PFSK-1 (cell line): ENCODE data around the gene AGBL3.

ENCODE experiments used
- FOXP2 ChIP-seq: optimal IDR thresholded peaks from 2 replicates; pipeline ENCODE3; 2011; ENCODE audit warnings: borderline replicate concordance, control low read depth, inconsistent platforms; ENCODE audit not compliant: insufficient read depth; ENCODE audit errors: extremely low read length, extremely low read depth
- POLR2AphosphoS5 ChIP-seq: IDR thresholded peaks from 2 replicates; pipeline ENCODE4 v1.6.1; 2012; ENCODE audit warnings: low read depth, mild to moderate bottlenecking, control low read depth, low read length, moderate library complexity
- REST ChIP-seq, 2 experiments: IDR thresholded peaks; 2 replicates each; pipeline versions ENCODE4 v1.6.1 to v1.8.0; 2011 to 2012; ENCODE audit warnings: low read depth in 2 of 2, low read length in 2 of 2, control low read depth in 1 of 2, inconsistent platforms in 1 of 2, mild to moderate bottlenecking in 1 of 2, moderate library complexity in 1 of 2; ENCODE audit not compliant: insufficient read depth in 1 of 2
- SIN3A ChIP-seq: IDR thresholded peaks from 2 replicates; pipeline ENCODE4 v1.6.1; 2012; ENCODE audit warnings: mild to moderate bottlenecking, low read length, moderate library complexity, borderline replicate concordance; ENCODE audit not compliant: insufficient read depth
- TAF1 ChIP-seq: IDR thresholded peaks from 2 replicates; pipeline ENCODE4 v1.6.1; 2012; ENCODE audit warnings: low read length, control low read depth, borderline replicate concordance; ENCODE audit not compliant: insufficient read depth

Gene AGBL3

DNA sequence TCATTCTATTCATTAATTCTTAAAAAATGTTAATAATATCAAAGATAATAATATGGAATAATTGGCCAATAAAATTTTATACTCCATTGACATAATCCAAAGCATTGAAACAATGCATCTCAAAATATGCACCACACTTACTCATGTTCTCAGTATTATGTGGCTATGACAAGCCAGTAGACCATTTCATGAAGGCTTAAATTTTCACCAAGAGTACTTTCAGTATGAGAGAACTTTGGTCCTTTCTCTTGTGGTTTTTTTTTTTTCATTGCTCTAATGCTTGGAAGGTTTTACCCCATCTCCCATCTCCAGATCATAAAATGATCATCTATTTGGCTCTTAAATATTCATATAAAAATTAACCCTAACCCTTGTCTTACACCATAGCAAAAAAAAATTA, 116.1 kb downstream of the AGBL3 start:
- TF ChIP-seq TAF1 (no peak), FOXP2 (no peak), SIN3A (no peak), REST (IDR thresholded peaks at IDR 0.05; ENCODE audit: insufficient read depth in 1 of 2, low read depth in 2 of 2, low read length in 2 of 2) (no peak), POLR2AphosphoS5 (no peak)

- TF ChIP-seq TAF1 = no peak
- no peak for TF ChIP-seq FOXP2
- no peak for TF ChIP-seq POLR2AphosphoS5
- no peak for TF ChIP-seq SIN3A
- TF ChIP-seq REST (IDR thresholded peaks at IDR 0.05; ENCODE audit: insufficient read depth in 1 of 2, low read depth in 2 of 2, low read length in 2 of 2) = no peak
These were observed 123.3 kb downstream of the AGBL3 start for GRCh38 chr7:135109562-135109961.

DNA sequence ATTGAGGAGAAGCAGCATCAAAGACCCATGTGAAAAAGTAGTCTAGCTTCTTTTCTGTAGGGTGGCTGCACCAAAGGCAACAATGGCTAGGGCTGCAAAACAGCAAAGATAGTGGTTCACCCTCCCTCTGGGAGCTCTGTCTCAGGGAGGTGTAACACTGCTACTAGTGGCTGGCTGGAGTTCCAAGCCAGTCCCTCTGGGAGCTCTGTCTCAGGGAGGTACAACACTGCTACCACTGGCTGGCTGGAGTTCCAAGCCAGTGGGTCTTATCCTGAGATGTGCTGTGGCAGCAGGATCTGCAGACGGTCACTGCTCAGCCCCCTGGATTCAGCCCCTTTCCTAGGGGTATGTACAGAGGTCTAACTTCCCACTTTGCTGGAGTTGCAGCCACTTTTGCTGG, 123.7 kb downstream of the AGBL3 start:
- TF ChIP-seq FOXP2 (no peak), POLR2AphosphoS5 (no peak), REST (IDR thresholded peaks at IDR 0.05; ENCODE audit: insufficient read depth in 1 of 2, low read depth in 2 of 2, low read length in 2 of 2) (no peak), TAF1 (no peak), SIN3A (no peak)

DNA sequence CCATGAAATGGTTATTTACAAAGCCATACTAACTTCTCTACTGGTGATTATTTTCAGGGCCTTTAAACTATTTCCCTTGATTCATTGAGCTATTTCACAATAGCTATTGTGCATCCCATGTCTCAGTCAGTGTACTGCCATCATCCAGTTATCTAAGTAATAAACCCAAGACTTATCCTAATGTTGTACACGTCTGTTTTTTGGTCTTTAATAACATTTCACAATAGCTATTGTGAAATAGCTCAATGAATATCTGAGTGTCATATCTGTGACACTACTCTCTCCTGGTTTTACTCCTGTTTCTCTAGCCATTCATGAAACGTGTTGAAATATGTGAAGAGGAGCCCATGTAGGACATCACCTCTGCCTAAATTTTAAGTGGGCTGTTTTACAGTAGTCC, 125.1 kb downstream of the AGBL3 start:
- no peak for TF ChIP-seq SIN3A
- no peak for TF ChIP-seq TAF1
- no peak for TF ChIP-seq FOXP2
- TF ChIP-seq REST (IDR thresholded peaks at IDR 0.05; ENCODE audit: insufficient read depth in 1 of 2, low read depth in 2 of 2, low read length in 2 of 2) = no peak
- TF ChIP-seq POLR2AphosphoS5 = no peak

DNA sequence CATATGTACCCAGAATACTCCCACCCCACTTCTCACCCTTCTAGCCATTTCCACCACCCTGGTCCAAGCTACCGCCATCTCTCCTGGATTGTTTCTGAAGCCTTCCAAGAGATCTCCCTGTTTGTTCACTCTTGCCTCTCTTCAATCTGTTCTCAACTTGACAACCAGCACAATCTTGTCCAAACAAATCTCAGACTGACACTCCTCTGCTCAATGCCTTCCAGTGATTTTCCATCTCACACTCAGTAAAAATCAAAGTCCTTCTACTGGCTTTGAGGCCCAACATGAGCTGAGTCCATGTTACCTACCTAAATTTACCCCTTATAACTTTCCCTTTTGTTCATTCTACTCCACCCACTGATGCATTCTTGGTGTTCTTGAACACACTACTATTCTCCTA, 128.3 kb downstream of the AGBL3 start:
- TF ChIP-seq POLR2AphosphoS5 (no peak), TAF1 (no peak), SIN3A (no peak)
